Trophoblast cell (in vitro differentiated cells and primary cell): ENCODE results near the gene GRM3.
A peak's percentile ranks its signal among the peaks of the same experiment; 100 is the strongest.

Experiments used
- DNase-seq, 2 donors: peaks; one replicate each; pipeline ENCODE4 v3.0.0-alpha.2; 2016
- H2AFZ ChIP-seq: 2 replicates; pipeline ENCODE4 v1.6.1; 2013; ENCODE audit warnings: low read length, moderate library complexity, mild to moderate bottlenecking; ENCODE audit not compliant: insufficient read depth, poor library complexity
- H2AK5ac ChIP-seq: 2 replicates; pipeline ENCODE4 v1.6.1; 2013; ENCODE audit warnings: mild to moderate bottlenecking, low read length
- H2BK120ac ChIP-seq: 2 replicates; pipeline ENCODE4 v1.6.1; 2013; ENCODE audit warnings: low read length, mild to moderate bottlenecking, moderate library complexity; ENCODE audit not compliant: insufficient read depth, poor library complexity
- H2BK12ac ChIP-seq: 2 replicates; pipeline ENCODE4 v1.6.1; 2013; ENCODE audit warnings: mild to moderate bottlenecking, low read length, moderate library complexity
- H2BK5ac ChIP-seq: 2 replicates; pipeline ENCODE4 v1.6.1; 2013; ENCODE audit warnings: low read length, low read depth, moderate library complexity, mild to moderate bottlenecking; ENCODE audit not compliant: poor library complexity
- H3K14ac ChIP-seq: 2 replicates; pipeline ENCODE4 v1.6.1; 2013; ENCODE audit warnings: mild to moderate bottlenecking, low read length
- H3K18ac ChIP-seq: 2 replicates; pipeline ENCODE4 v1.6.1; 2013; ENCODE audit warnings: mild to moderate bottlenecking, low read length
- H3K23ac ChIP-seq: 2 replicates; pipeline ENCODE4 v1.6.1; 2013; ENCODE audit warnings: low read length
- H3K27ac ChIP-seq: 2 replicates; pipeline ENCODE4 v1.5.1; 2013; ENCODE audit warnings: low read depth, mild to moderate bottlenecking, inconsistent platforms, low read length, moderate library complexity
- H3K27me3 ChIP-seq: 2 replicates; pipeline ENCODE4 v1.6.1; 2013; ENCODE audit warnings: inconsistent platforms, mild to moderate bottlenecking, low read length, moderate library complexity; ENCODE audit not compliant: insufficient read depth
- H3K36me3 ChIP-seq, 2 experiments: 1 replicate in 1 of 2; 2 replicates in 1 of 2; pipeline ENCODE4 v1.6.1; 2013; ENCODE audit warnings: low read length in 2 of 2, mild to moderate bottlenecking in 2 of 2, moderate library complexity in 1 of 2; ENCODE audit not compliant: insufficient read depth in 2 of 2, control insufficient read depth in 1 of 2
- H3K4ac ChIP-seq: 2 replicates; pipeline ENCODE4 v1.6.1; 2013; ENCODE audit warnings: low read depth, mild to moderate bottlenecking, low read length, moderate library complexity
- H3K4me1 ChIP-seq, 2 experiments: 1 replicate in 1 of 2; 2 replicates in 1 of 2; pipeline ENCODE4 v1.6.1; 2013; ENCODE audit warnings: low read length in 2 of 2, mild to moderate bottlenecking in 2 of 2, moderate library complexity in 1 of 2; ENCODE audit not compliant: insufficient read depth in 2 of 2, control insufficient read depth in 1 of 2
- H3K4me2 ChIP-seq: 2 replicates; pipeline ENCODE4 v1.6.1; 2013; ENCODE audit warnings: inconsistent platforms, mild to moderate bottlenecking, low read length, moderate library complexity
- H3K4me3 ChIP-seq: 2 replicates; pipeline ENCODE4 v1.5.1; 2013; ENCODE audit warnings: mild to moderate bottlenecking, low read depth, low read length, inconsistent platforms
- H3K79me1 ChIP-seq: one replicate; pipeline ENCODE4 v1.6.1; 2013; ENCODE audit warnings: low read length
- H3K79me2 ChIP-seq: 2 replicates; pipeline ENCODE4 v1.6.1; 2013; ENCODE audit warnings: low read length, mild to moderate bottlenecking; ENCODE audit not compliant: control insufficient read depth, insufficient read depth, poor library complexity
- H3K9ac ChIP-seq: 2 replicates; pipeline ENCODE4 v1.6.1; 2013; ENCODE audit warnings: mild to moderate bottlenecking, low read length
- H3K9me3 ChIP-seq: 2 replicates; pipeline ENCODE4 v1.6.1; 2013; ENCODE audit warnings: low read depth, mild to moderate bottlenecking, control low read depth, inconsistent platforms, low read length; ENCODE audit not compliant: insufficient read depth
- H4K12ac ChIP-seq: 2 replicates; pipeline ENCODE4 v1.6.1; 2013; ENCODE audit warnings: low read depth, mild to moderate bottlenecking, low read length, moderate library complexity
- H4K8ac ChIP-seq: 2 replicates; pipeline ENCODE4 v1.6.1; 2013; ENCODE audit warnings: low read depth, mild to moderate bottlenecking, low read length, moderate library complexity
- H4K91ac ChIP-seq: one replicate; pipeline ENCODE4 v1.6.1; 2013; ENCODE audit warnings: low read depth, mild to moderate bottlenecking, low read length, moderate library complexity
- WGBS: extraction: QIAGEN DNeasy Blood & Tissue Kit; methylation state at CpG from one replicate; pipeline ENCODE4 v1.1.7; 2013; ENCODE audit warnings: missing lambda C conversion rate; ENCODE audit not compliant: insufficient read length, insufficient coverage; ENCODE audit errors: extremely low coverage; 5-methylcytosine and 5-hydroxymethylcytosine counted together

The GRM3 gene

DNA sequence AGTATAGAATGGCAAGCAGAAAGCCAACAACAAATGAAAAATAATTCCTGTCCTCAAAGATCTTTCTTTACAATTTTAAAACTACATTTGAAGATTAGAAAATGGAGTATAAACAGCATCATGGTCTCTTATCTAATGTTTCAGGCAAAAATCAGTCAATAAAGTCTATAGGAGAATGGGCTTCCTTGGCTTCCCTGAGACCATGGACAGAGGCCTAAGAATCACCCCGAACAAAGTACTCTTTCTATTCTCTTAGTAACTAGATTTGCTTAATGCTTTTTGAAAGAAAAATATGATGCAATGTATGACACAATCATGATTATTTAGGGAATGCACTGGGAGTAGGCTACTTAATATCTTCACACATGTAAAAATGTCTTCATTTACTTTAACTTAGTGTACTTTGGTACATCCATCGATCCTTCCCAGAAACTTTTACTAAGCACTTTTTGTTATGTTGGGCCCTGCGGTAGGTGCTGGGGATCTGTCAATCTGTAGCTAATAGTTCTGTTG is 17.3 kb downstream of the GRM3 start:
- H4K91ac ChIP-seq = no peak overlapping the region

DNA sequence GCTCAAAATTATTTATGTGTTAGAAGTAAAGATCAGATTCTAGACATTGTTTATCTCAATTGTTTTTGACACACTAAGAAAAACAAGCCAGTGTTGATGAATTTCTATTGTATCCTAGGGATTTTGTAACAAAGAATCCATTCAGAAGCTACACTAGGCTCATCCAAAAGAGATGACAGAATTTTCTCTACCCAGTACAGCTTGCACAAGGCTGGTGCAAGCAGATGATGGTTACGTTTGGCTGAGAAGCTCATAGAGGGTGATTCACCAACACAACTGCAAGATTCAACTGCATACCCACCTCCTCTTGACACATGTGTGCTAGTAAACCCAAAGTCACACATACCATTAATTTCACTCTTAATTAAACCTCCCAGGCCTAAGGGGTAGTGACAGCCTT is 20.8 kb downstream of the GRM3 start:
- Histone ChIP-seq H3K79me1 (no peaks in the 10 kb centered on the region), H3K27ac (no peak overlapping the region), H2BK12ac (no peak overlapping the region), H3K79me2 (no peaks in the 10 kb centered on the region), H4K12ac (no peak overlapping the region), H2BK5ac (no peak overlapping the region), H4K91ac (no peak overlapping the region), H3K18ac (no peak overlapping the region), H2AFZ (no peak overlapping the region), H3K27me3 (no peaks in the 10 kb centered on the region), H3K4me3 (no peak overlapping the region), H3K14ac (no peak overlapping the region), H2BK120ac (no peak overlapping the region), H3K4me1 (no peaks in the 10 kb centered on the region), H3K9ac (no peak overlapping the region), H3K4me2 (no peak overlapping the region), H4K8ac (no peak overlapping the region), H3K4ac (no peak overlapping the region), H2AK5ac (no peak overlapping the region), H3K9me3 (no peaks in the 10 kb centered on the region), H3K36me3 (no peaks in the 10 kb centered on the region), H3K23ac (no peak overlapping the region)
- DNase-seq = no peak
- no CpG with 5 or more reads among the region's 1 CpG for whole genome bisulfite sequencing

More for the DNA sequence above, 17.3 kb downstream of the GRM3 start:
- DNase-seq = peak in 1 of 2 donors; percentile 18
- Histone ChIP-seq H3K4me3 (no peak overlapping the region), H3K4ac (no peak overlapping the region), H2AFZ (no peak overlapping the region), H3K4me2 (no peak overlapping the region), H3K27ac (no peak overlapping the region), H4K12ac (no peak overlapping the region), H3K18ac (no peak overlapping the region), H3K23ac (no peak overlapping the region), H3K14ac (no peak overlapping the region), H2BK120ac (no peak overlapping the region), H2BK5ac (no peak overlapping the region), H4K8ac (no peak overlapping the region), H2BK12ac (no peak overlapping the region), H3K79me2 (no peaks in the 10 kb centered on the region), H2AK5ac (no peak overlapping the region), H3K4me1 (no peaks in the 10 kb centered on the region), H3K27me3 (no peaks in the 10 kb centered on the region), H3K9me3 (no peaks in the 10 kb centered on the region), H3K36me3 (no peaks in the 10 kb centered on the region), H3K79me1 (no peaks in the 10 kb centered on the region), H3K9ac (no peak overlapping the region)
- WGBS = no CpG with 5 or more reads among the region's 3 CpGs

DNA sequence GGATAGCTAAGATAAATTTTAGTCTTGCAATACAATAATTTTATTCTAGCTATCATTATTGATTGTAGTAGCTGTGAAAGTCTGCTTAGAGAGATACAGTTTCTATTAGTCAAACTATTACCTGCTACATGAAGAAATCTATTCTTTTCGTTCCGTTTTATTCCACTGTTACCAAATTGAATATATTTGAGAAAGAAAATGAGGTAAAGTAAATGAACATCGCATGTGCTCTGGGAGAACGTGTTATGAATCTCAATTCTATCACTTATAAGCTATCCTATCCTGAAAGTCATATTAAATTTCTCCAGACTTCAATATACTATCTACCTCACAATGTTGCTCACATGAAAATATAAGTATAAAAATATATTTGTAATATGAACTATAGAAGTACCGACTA is 21.3 kb downstream of the GRM3 start:
- Histone ChIP-seq H3K27me3 (no peaks in the 10 kb centered on the region), H3K14ac (no peak overlapping the region), H3K9me3 (no peaks in the 10 kb centered on the region), H2BK12ac (no peak overlapping the region), H4K8ac (no peak overlapping the region), H3K4me1 (no peaks in the 10 kb centered on the region), H3K4me3 (no peak overlapping the region), H3K4me2 (no peak overlapping the region), H3K9ac (no peak overlapping the region), H3K36me3 (no peaks in the 10 kb centered on the region), H2BK5ac (no peak overlapping the region), H3K27ac (no peak overlapping the region), H4K12ac (no peak overlapping the region), H3K79me2 (no peaks in the 10 kb centered on the region), H3K18ac (no peak overlapping the region), H2AK5ac (no peak overlapping the region), H3K4ac (no peak overlapping the region), H3K23ac (no peak overlapping the region), H2AFZ (no peak overlapping the region), H3K79me1 (no peaks in the 10 kb centered on the region), H2BK120ac (no peak overlapping the region), H4K91ac (no peak overlapping the region)
- no CpG with 5 or more reads among the region's 5 CpGs for WGBS
- DNase-seq = no peak

DNA sequence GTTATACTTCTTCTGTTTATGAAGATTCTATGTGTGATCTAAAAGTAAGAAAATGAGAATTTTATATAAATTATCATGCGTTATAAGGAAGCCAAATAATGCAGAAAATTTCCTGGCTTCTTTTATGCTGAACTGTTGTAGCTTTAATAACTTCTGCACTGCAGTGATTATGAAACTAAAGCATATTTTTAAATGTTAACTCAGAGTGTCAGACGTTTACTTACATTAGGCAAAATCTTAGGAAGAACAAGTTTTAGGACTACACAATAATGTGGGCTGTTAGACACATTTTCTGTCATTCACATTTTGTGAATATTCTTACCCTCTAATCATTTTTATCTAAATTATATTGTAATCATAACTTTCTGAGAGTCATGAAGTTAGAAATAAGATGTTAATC is 22.0 kb downstream of the GRM3 start:
- H2BK5ac ChIP-seq = no peak overlapping the region
- WGBS = no CpG with 5 or more reads among the region's 2 CpGs
- H3K18ac ChIP-seq = no peak overlapping the region
- DNase-seq = no peak
- H2BK120ac ChIP-seq = no peak overlapping the region
- no peaks in the 10 kb centered on the region for H3K36me3 ChIP-seq
- no peak overlapping the region for H3K9ac ChIP-seq
- no peak overlapping the region for H3K14ac ChIP-seq
- no peak overlapping the region for H4K8ac ChIP-seq
- H4K91ac ChIP-seq = no peak overlapping the region
- no peaks in the 10 kb centered on the region for H3K9me3 ChIP-seq
- no peak overlapping the region for H3K4me3 ChIP-seq
- no peak overlapping the region for H3K27ac ChIP-seq
- no peak overlapping the region for H3K4me2 ChIP-seq
- no peaks in the 10 kb centered on the region for H3K4me1 ChIP-seq
- no peak overlapping the region for H4K12ac ChIP-seq
- H3K27me3 ChIP-seq = no peaks in the 10 kb centered on the region
- H2BK12ac ChIP-seq = no peak overlapping the region
- H3K79me1 ChIP-seq = no peaks in the 10 kb centered on the region
- no peak overlapping the region for H3K4ac ChIP-seq
- no peak overlapping the region for H2AFZ ChIP-seq
- no peak overlapping the region for H3K23ac ChIP-seq
- H2AK5ac ChIP-seq = no peak overlapping the region
- no peaks in the 10 kb centered on the region for H3K79me2 ChIP-seq
